ENCODE measurements around the gene PKDCC. TPM values are rescaled to one million over a fixed set of nuclear protein-coding genes. Genes with fewer than 3 reads are reported as not detected.

The PKDCC gene
- total and polyA plus RNA-seq, 2 of the 8 experiments (the other 6 are each of a cell fraction or from before 2014, with no cell fraction given) = 49.9 to 80.1 TPM

- Histone ChIP-seq H3K18ac (ENCODE audit: extremely low read depth, low read length) (peak overlapping the region; percentile 56; the same call in 1 of the 2 replicates), H3K4me1 (replicated peaks in 1 of 4; ENCODE audit: control insufficient read depth in 3 of 4, insufficient read depth in 4 of 4, low read length in 3 of 4) (peaks cover 16 to 66% (median 50%) of the 10 kb centered on the region in 4 experiments), H3K14ac (ENCODE audit: insufficient read length) (no peak overlapping the region), H2BK120ac (replicated peaks; ENCODE audit: low read depth, low read length) (no peak overlapping the region), H4K5ac (ENCODE audit: insufficient read length, low read depth, low read length) (no peak overlapping the region), H4K8ac (ENCODE audit: extremely low read depth, insufficient read depth, low read length) (no peak overlapping the region), H3K4me2 (ENCODE audit: insufficient read depth in 1 of 2, low read depth in 2 of 2, low read length in 2 of 2) (peak overlapping the region; percentile 79 to 95), H3K79me2 (ENCODE audit: control insufficient read depth in 1 of 2, insufficient read depth in 2 of 2, low read length in 2 of 2) (peaks cover 4 to 35% of the 10 kb centered on the region in 2 experiments; a peak in 3 of 4 replicates), H2BK15ac (ENCODE audit: low read length) (peak overlapping the region; percentile 95; the same call in 1 of the 2 replicates), H3K4ac (replicated peaks; ENCODE audit: insufficient read length, low read depth, low read length) (no peak overlapping the region), H3K9me3 (ENCODE audit: insufficient read depth in 2 of 2, low read depth in 1 of 2, low read length in 1 of 2) (no peaks in the 10 kb centered on the region), H3K23me2 (ENCODE audit: low read depth, low read length) (peaks cover 29% of the 10 kb centered on the region), H3K9ac (replicated peaks in 1 of 4; ENCODE audit: extremely low read depth in 1 of 4, low read depth in 3 of 4, low read length in 3 of 4) (peak overlapping the region in 2 of 4 experiments; percentile 28 to 64; a peak in 3 of 7 replicates), H2AK5ac (ENCODE audit: low read depth, low read length) (0 out of 2 replicates have a peak overlapping the region, but pooled peaks have one; percentile 19), H4K20me1 (replicated peaks in 1 of 2; ENCODE audit: control insufficient read depth in 1 of 2, insufficient read depth in 2 of 2, low read length in 2 of 2) (peaks cover 0 to 11% of the 10 kb centered on the region in 2 experiments), H2BK5ac (ENCODE audit: low read depth, low read length) (no peak overlapping the region), H3K56ac (replicated peaks; ENCODE audit: insufficient read length, low read depth, low read length) (no peak overlapping the region), H4K91ac (replicated peaks; ENCODE audit: insufficient read length, low read length) (no peak overlapping the region), H3K23ac (ENCODE audit: insufficient read length) (no peak overlapping the region), H3K27me3 (replicated peaks in 1 of 4; ENCODE audit: control insufficient read depth in 3 of 4, extremely low read depth in 1 of 4, insufficient read depth in 3 of 4, low read length in 3 of 4) (peaks cover 0 to 12% (median 10%) of the 10 kb centered on the region in 4 experiments; a peak in 5 of 7 replicates), H2AFZ (ENCODE audit: low read length) (no peak overlapping the region), H3K36me3 (ENCODE audit: control insufficient read depth in 2 of 4, insufficient read depth in 4 of 4, low read length in 3 of 4) (peaks cover 0 to 51% (median under 1%) of the 10 kb centered on the region in 4 experiments; a peak in 4 of 8 replicates), H3K4me3 (ENCODE audit: extremely low read depth in 1 of 4, insufficient read depth in 2 of 4, low read depth in 3 of 4, low read length in 4 of 4) (peak overlapping the region; percentile 74 to 95 (median 78); a peak in 6 of 8 replicates), H2BK20ac (ENCODE audit: low read length) (no peak overlapping the region), H3K27ac (ENCODE audit: low read depth, low read length) (no peak overlapping the region), H2BK12ac (ENCODE audit: low read depth, low read length) (no peak overlapping the region), H3K79me1 (ENCODE audit: low read depth, low read length) (peaks cover 11% of the 10 kb centered on the region; the same call in 1 of the 2 replicates)
- CTCF ChIA-PET (ENCODE audit: partially characterized antibody) = interaction anchor here (0.6 to 12.6 kb wide), 6 partner anchors 9 to 624 kb away, joined by 3 to 177 read pairs (median 4); no protein-coding TSS in a partner anchor
- DNase-seq (ENCODE audit: low read depth in 1 of 2, low spot score in 2 of 2) (no peak), FAIRE-seq (no peak)
- POLR2A ChIA-PET (ENCODE audit: partially characterized antibody) = interaction anchor here (0.9 to 6.0 kb wide), 5 partner anchors 9 to 172 kb away, joined by 3 to 46 read pairs (median 3); no protein-coding TSS in a partner anchor
- WGBS, 2 experiments (ENCODE audit: extremely low coverage in 1 of 2, insufficient coverage in 1 of 2, insufficient read length in 1 of 2, insufficient replicate concordance in 2 of 2, low coverage in 1 of 2, low lambda C conversion rate in 2 of 2, missing lambda C conversion rate in 1 of 2) = 75% methylated on average over 14 of the region's 14 CpGs; no CpG with 5 or more reads in 1 of the 2 experiments
- TF ChIP-seq SP1 (IDR thresholded peaks at IDR 0.05; ENCODE audit: low read depth, low read length) (no peak), TBP (IDR thresholded peaks at IDR 0.05; ENCODE audit: low read depth, low read length) (no peak), NANOG (IDR thresholded peaks at IDR 0.05; ENCODE audit: insufficient read depth, low read depth, low read length, poor library complexity, severe bottlenecking) (no peak), GTF2F1 (IDR thresholded peaks at IDR 0.05; ENCODE audit: borderline replicate concordance, low read depth, low read length) (no peak), POLR2A (IDR thresholded peaks at IDR 0.05; ENCODE audit: control extremely low read depth in 1 of 2, low read depth in 2 of 2, low read length in 2 of 2) (no peak), E2F6 (IDR thresholded peaks at IDR 0.05) (no peak), BACH1 (IDR thresholded peaks at IDR 0.05; ENCODE audit: low read length) (no peak), RBBP5 (IDR thresholded peaks at IDR 0.05; ENCODE audit: borderline replicate concordance, low read depth, low read length) (no peak), ATF3 (IDR thresholded peaks at IDR 0.05; ENCODE audit: insufficient read depth, low read depth, low read length) (no peak), SIN3A (conservative IDR thresholded peaks at IDR 0.05 in 1 of 2, IDR thresholded peaks at IDR 0.05 in 1 of 2; ENCODE audit: low read depth in 1 of 2, low read length in 2 of 2) (no peak)
Observed at GRCh38 chr2:42050010-42050702, 2.3 kb downstream of the PKDCC start.
